HepG2 (cell line): Measurements from ENCODE around the gene BPIFB2. TPM values are rescaled to one million over a fixed set of nuclear protein-coding genes. Genes with fewer than 3 reads are reported as not detected.

Experiments used
- ATAC-seq: fragments of 200-7000 bp; cut with Tn5 transposase; 3 replicates; pipeline ENCODE4 v1.9.1; 2020; ENCODE audit warnings: mild to moderate bottlenecking, moderate library complexity
- BruUV-seq: library from RNA; stranded (reverse); fragments of 400-500 nt; replicated peaks from 2 replicates; lab custom pipeline; 2021; lab: Mats Ljungman, UMichigan
- CTCF ChIA-PET: fragments of 300-600 bp; formaldehyde crosslinking; extraction: SDS; loops from one replicate; lab custom pipeline; 2021; ENCODE audit warnings: low total read pairs, inconsistent platforms, low intra/inter-chr PET ratio; lab: Yijun Ruan, JAX
- POLR2A ChIA-PET: fragments of 350-600 bp; sonication (Branson Sonifier 250); formaldehyde crosslinking; loops from one replicate; lab custom pipeline; 2020; ENCODE audit warnings: antibody characterized with exemption, inconsistent platforms; lab: Yijun Ruan, JAX
- DNase-seq: peaks from one replicate; pipeline ENCODE4 v3.0.0-alpha.2; 2015; ENCODE audit warnings: low spot score
- FAIRE-seq: peaks from 3 replicates; lab custom pipeline; 2011; peaks lifted over from hg19 to GRCh38; lab: Jason Lieb, UNC
- H2AFZ ChIP-seq: one replicate; pipeline ENCODE4 v1.6.1; 2011; ENCODE audit warnings: low read length, inconsistent platforms
- H3K27ac ChIP-seq: fragments of 300-600 bp; 3 replicates; pipeline ENCODE4 v1.8.0; 2011; ENCODE audit warnings: mixed run types, mild to moderate bottlenecking, mixed read lengths, low read length, inconsistent platforms; ENCODE audit not compliant: insufficient read depth; ENCODE audit errors: extremely low read length
- H3K27me3 ChIP-seq, 2 experiments: fragments of 200-600 bp in 1 of 2; 2 replicates in 1 of 2; 3 replicates in 1 of 2; pipeline versions ENCODE4 v1.6.0 to v1.8.0; 2011; ENCODE audit warnings: low read length in 2 of 2, mild to moderate bottlenecking in 2 of 2, moderate library complexity in 2 of 2, inconsistent platforms in 1 of 2; ENCODE audit not compliant: insufficient read depth in 2 of 2, control insufficient read depth in 1 of 2
- H3K36me3 ChIP-seq, 2 experiments: fragments of 200-600 bp in 1 of 2; replicated peaks in 1 of 2; 2 replicates in 1 of 2; 3 replicates in 1 of 2; pipeline versions ENCODE4 v1.5.1 to v1.8.0; 2011; ENCODE audit warnings: low read length in 2 of 2, inconsistent platforms in 1 of 2; ENCODE audit not compliant: insufficient read depth in 2 of 2, control insufficient read depth in 1 of 2
- H3K4me1 ChIP-seq: 2 replicates; pipeline ENCODE4 v1.5.1; 2012; ENCODE audit warnings: low read length, inconsistent platforms; ENCODE audit not compliant: insufficient read depth
- H3K4me2 ChIP-seq: 2 replicates; pipeline ENCODE4 v1.6.0; 2011; ENCODE audit warnings: low read depth, low read length, inconsistent platforms
- H3K4me3 ChIP-seq, 3 experiments: fragments of 200-600 bp in 1 of 3; sonication (generic), shearing (Covaris generic) in 1 of 3; replicated peaks in 1 of 3; 2 replicates each; pipeline ENCODE4 v1.5.1; 2011 to 2016; ENCODE audit warnings: low read length in 3 of 3, inconsistent platforms in 2 of 3, low read depth in 2 of 3, mild to moderate bottlenecking in 2 of 3, control low read depth in 1 of 3, mixed read lengths in 1 of 3; ENCODE audit not compliant: insufficient read depth in 1 of 3
- H3K79me2 ChIP-seq: one replicate; pipeline ENCODE4 v1.6.1; 2011; ENCODE audit warnings: low read length, inconsistent platforms; ENCODE audit not compliant: insufficient read depth
- H3K9ac ChIP-seq: 2 replicates; pipeline ENCODE4 v1.6.0; 2011; ENCODE audit warnings: mild to moderate bottlenecking, low read depth, low read length, inconsistent platforms; ENCODE audit not compliant: insufficient read depth
- H3K9me3 ChIP-seq: 2 replicates; pipeline ENCODE4 v1.5.1; 2012; ENCODE audit warnings: mild to moderate bottlenecking, low read length
- H4K20me1 ChIP-seq: 2 replicates; pipeline ENCODE4 v1.6.0; 2011; ENCODE audit warnings: inconsistent platforms, mild to moderate bottlenecking, low read length, moderate library complexity; ENCODE audit not compliant: insufficient read depth
- IKZF1 ChIP-seq: fragments of 450-650 bp; IDR thresholded peaks from 2 replicates; pipeline ENCODE4 v1.7.1; 2016
- SMAD3 ChIP-seq: sonication (generic); formaldehyde crosslinking; IDR thresholded peaks from 2 replicates; pipeline ENCODE4 v1.4.0; 2020; ENCODE audit warnings: missing genetic modification reagents
- TFDP2 ChIP-seq: sonication (generic); formaldehyde crosslinking; IDR thresholded peaks from 2 replicates; pipeline ENCODE4 v1.4.0; 2020; ENCODE audit warnings: missing genetic modification reagents
- ZFP36 ChIP-seq: fragments of 150-350 bp; IDR thresholded peaks from 2 replicates; pipeline ENCODE4 v1.6.1; 2018; ENCODE audit warnings: borderline replicate concordance, low read length, low read depth; ENCODE audit not compliant: partially characterized antibody
- ZNF317 ChIP-seq: sonication (generic); formaldehyde crosslinking; IDR thresholded peaks from 2 replicates; pipeline ENCODE4 v1.5.0; 2020; ENCODE audit warnings: mild to moderate bottlenecking, missing genetic modification reagents
- ZNF569 ChIP-seq: sonication (generic); formaldehyde crosslinking; IDR thresholded peaks from 2 replicates; pipeline ENCODE4 v1.5.0; 2020; ENCODE audit warnings: mild to moderate bottlenecking, missing genetic modification reagents, moderate library complexity, borderline replicate concordance
- ZNF614 ChIP-seq: IDR thresholded peaks from 2 replicates; pipeline ENCODE4 v1.6.1; 2018; ENCODE audit warnings: missing biosample characterization, missing genetic modification reagents, inconsistent platforms, borderline replicate concordance
- ZSCAN31 ChIP-seq: sonication (generic); formaldehyde crosslinking; IDR thresholded peaks from 2 replicates; pipeline ENCODE4 v1.5.0; 2020; ENCODE audit warnings: low read depth, mild to moderate bottlenecking, missing genetic modification reagents
- WGBS: methylation state at CpG from one replicate; pipeline ENCODE4 v1.1.6; 2017; ENCODE audit warnings: low lambda C conversion rate; 5-methylcytosine and 5-hydroxymethylcytosine counted together
- in situ Hi-C: cut with HindIII; loops from 2 replicates; pipeline ENCODE4 v1.10.0; 2017; ENCODE audit warnings: low pct_unique_long_range_greater_than_20kb; ENCODE audit not compliant: extremely low pct_ligation_motif_present
- intact Hi-C: fragments of 100-400 bp; cut with micrococcal nuclease; formaldehyde crosslinking; loops from one replicate; pipeline ENCODE4 v1.10.0; 2022; ENCODE audit not compliant: unreplicated experiment
- polyA plus RNA-seq, 8 experiments: library from polyadenylated mRNA; depleted of rRNA in 3 of 8; stranded (reverse) in 7 of 8; unstranded in 1 of 8; fragments of >200 nt; fragmentation: Illumina TruSeq in 4 of 8; extraction: Trizol in 4 of 8; gene quantifications; 2 replicates each; pipeline versions ENCODE4 v1.2.1 to v1.2.3, GENCODE V29; 2011 to 2016; ENCODE audit warnings: low read depth in 4 of 8, missing spikeins in 1 of 8, mixed read lengths in 1 of 8; ENCODE audit not compliant: insufficient read depth in 1 of 8
- total RNA-seq, 5 experiments: library from RNA; depleted of rRNA; stranded (reverse); fragments of >200 nt; fragmentation: Illumina TruSeq; extraction: Trizol; gene quantifications; 2 replicates each; pipeline ENCODE4 v1.2.3, GENCODE V29; 2016; ENCODE audit warnings: low read depth in 1 of 5
- TF ChIP-seq, protein P1 (sequence below): sonication (generic); formaldehyde crosslinking; IDR thresholded peaks from 2 replicates; pipeline ENCODE4 v1.4.0; 2020; ENCODE audit warnings: missing genetic modification reagents

Gene BPIFB2
- total and polyA plus RNA-seq, 2 of the 13 experiments (the other 11 are each of a cell fraction or from before 2014, with no cell fraction given), result 54.5 to 902 TPM

DNA sequence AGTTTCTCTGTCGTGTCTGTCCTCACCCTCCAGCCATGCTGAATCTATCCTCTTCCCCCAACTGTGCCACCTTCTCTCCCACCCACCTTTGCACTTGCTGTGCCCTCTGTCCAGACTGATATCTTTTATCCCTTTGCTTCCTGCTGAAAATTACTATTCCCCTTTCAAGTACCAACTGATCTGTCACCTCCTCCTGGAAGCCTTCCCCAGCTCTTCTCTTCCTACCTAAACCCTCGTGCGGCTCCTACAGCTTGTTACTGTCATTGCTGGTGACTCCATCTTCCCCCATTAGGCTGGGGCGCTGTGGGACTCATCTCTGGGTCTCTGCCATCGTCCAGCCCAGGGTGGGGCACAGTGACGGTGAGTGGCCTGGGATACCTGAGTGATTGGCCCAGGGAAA, 25.1 kb downstream of the BPIFB2 start:
- TF ChIP-seq ZFP36 (peak; percentile 89), ZNF569 (CRISPR knock-in tag) (no peak)
- TF ChIP-seq, all 625 proteins: peak for 1
- in situ Hi-C loops, result no loop called here
- no peak for ATAC-seq
- FAIRE-seq, result no peak
- ChIA-PET CTCF (no interaction called here), POLR2A (interaction anchor here (1.9 kb wide), 1 partner anchor 10 kb away, joined by 6 read pairs; no protein-coding TSS in a partner anchor)
- H3K4me1 ChIP-seq, result peaks cover 18% of the 10 kb centered on the region
- H3K27me3 ChIP-seq, result peaks cover 1 to 23% of the 10 kb centered on the region in 2 experiments; a peak in 3 of 5 replicates
- 24% methylated on average over 6 of the region's 6 CpGs for WGBS
- H3K4me3 ChIP-seq, result no peak overlapping the region
- no peaks in the 10 kb centered on the region for H3K36me3 ChIP-seq
- no peak overlapping the region for H3K9ac ChIP-seq
- H3K27ac ChIP-seq, result no peak overlapping the region
- intact Hi-C loops, result no loop called here
- H4K20me1 ChIP-seq, result no peaks in the 10 kb centered on the region
- H2AFZ ChIP-seq, result no peak overlapping the region
- no peak overlapping the region for H3K4me2 ChIP-seq
- no peaks in the 10 kb centered on the region for H3K79me2 ChIP-seq
- H3K9me3 ChIP-seq, result no peaks in the 10 kb centered on the region
- DNase-seq, result no peak
- no TSS peak for BruUV-seq

DNA sequence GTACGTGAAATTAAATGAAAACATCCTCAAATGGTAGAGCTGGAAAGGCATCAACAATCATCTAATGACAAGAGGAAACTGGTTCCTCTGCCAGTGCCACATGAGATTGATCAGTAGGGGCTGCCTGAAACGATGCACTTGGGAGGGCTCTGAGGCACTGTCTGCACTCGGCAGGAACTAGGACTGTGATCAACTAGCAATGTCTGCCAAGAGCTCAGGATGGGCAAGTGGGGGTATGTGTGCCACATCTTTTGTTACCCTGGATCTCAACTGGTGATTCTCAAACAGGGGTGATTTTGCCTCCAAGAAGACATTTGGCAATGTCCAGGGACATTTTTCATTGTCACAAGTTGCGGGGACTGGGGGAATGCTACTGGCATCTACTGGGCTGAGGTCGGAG, 25.9 kb downstream of the BPIFB2 start:
- 43% methylated on average over 5 of the region's 5 CpGs for WGBS
- no peak for TF ChIP-seq ZNF614 (CRISPR knock-in tag)
- no peak for TF ChIP-seq ZNF317
- no peak for TF ChIP-seq ZSCAN31 (CRISPR knock-in tag)
- TF ChIP-seq SMAD3 (CRISPR knock-in tag), result no peak
- no peak for TF ChIP-seq IKZF1
- TF ChIP-seq, protein P1, sequence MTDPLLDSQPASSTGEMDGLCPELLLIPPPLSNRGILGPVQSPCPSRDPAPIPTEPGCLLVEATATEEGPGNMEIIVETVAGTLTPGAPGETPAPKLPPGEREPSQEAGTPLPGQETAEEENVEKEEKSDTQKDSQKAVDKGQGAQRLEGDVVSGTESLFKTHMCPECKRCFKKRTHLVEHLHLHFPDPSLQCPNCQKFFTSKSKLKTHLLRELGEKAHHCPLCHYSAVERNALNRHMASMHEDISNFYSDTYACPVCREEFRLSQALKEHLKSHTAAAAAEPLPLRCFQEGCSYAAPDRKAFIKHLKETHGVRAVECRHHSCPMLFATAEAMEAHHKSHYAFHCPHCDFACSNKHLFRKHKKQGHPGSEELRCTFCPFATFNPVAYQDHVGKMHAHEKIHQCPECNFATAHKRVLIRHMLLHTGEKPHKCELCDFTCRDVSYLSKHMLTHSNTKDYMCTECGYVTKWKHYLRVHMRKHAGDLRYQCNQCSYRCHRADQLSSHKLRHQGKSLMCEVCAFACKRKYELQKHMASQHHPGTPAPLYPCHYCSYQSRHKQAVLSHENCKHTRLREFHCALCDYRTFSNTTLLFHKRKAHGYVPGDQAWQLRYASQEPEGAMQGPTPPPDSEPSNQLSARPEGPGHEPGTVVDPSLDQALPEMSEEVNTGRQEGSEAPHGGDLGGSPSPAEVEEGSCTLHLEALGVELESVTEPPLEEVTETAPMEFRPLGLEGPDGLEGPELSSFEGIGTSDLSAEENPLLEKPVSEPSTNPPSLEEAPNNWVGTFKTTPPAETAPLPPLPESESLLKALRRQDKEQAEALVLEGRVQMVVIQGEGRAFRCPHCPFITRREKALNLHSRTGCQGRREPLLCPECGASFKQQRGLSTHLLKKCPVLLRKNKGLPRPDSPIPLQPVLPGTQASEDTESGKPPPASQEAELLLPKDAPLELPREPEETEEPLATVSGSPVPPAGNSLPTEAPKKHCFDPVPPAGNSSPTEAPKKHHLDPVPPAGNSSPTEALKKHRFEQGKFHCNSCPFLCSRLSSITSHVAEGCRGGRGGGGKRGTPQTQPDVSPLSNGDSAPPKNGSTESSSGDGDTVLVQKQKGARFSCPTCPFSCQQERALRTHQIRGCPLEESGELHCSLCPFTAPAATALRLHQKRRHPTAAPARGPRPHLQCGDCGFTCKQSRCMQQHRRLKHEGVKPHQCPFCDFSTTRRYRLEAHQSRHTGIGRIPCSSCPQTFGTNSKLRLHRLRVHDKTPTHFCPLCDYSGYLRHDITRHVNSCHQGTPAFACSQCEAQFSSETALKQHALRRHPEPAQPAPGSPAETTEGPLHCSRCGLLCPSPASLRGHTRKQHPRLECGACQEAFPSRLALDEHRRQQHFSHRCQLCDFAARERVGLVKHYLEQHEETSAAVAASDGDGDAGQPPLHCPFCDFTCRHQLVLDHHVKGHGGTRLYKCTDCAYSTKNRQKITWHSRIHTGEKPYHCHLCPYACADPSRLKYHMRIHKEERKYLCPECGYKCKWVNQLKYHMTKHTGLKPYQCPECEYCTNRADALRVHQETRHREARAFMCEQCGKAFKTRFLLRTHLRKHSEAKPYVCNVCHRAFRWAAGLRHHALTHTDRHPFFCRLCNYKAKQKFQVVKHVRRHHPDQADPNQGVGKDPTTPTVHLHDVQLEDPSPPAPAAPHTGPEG (CRISPR knock-in tag), result no peak
- no peak for TF ChIP-seq TFDP2 (CRISPR knock-in tag)

More for the DNA sequence above, 25.9 kb downstream of the BPIFB2 start:
- Histone ChIP-seq H3K4me1 (peaks cover 17% of the 10 kb centered on the region), H3K27ac (no peak overlapping the region), H3K4me3 (no peak overlapping the region), H3K9ac (no peak overlapping the region), H3K27me3 (peaks cover 1 to 23% of the 10 kb centered on the region in 2 experiments; a peak in 3 of 5 replicates), H3K79me2 (no peaks in the 10 kb centered on the region), H2AFZ (no peak overlapping the region), H4K20me1 (no peaks in the 10 kb centered on the region), H3K9me3 (no peaks in the 10 kb centered on the region), H3K4me2 (no peak overlapping the region), H3K36me3 (no peaks in the 10 kb centered on the region)
- BruUV-seq, result no TSS peak
- FAIRE-seq, result no peak
- in situ Hi-C loops (no loop called here), intact Hi-C loops (no loop called here)
- DNase-seq, result no peak
- ChIA-PET CTCF (interaction anchor here (1.0 kb wide), 1 partner anchor 26 kb away, joined by 3 read pairs; the partner anchor contains the start of gene BPIFB2), POLR2A (no interaction called here)
- ATAC-seq, result no peak
